ENCODE results near the gene TGFBI.

Gene TGFBI

DNA sequence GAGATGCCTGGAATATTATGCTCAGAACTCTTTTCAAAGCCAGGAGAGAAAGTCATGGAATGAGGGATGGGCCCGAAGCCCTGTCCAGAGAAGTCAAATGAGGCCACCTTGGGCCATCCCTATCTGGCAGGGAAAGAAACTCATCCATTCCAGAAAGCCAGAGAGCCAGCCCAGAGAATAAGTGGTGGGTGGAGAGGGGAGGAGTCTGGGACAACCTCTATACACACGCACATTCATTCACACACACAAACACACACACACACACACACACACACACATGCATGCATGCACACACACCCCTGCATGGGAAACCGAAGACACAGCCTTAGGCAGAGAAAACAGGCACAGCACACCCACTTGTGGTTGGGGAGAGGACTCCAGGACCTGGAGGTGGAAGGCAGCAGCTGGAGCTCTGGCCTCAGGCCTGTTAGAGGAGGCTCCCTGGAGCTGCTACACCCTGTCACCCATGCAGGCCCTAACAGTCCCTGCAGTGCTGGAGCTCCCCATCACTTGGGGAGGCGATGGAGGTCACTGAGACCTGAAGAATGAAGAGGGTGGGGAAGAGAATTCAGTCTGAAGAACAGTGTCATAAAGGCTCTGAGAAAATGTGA lies 38.0 kb downstream of the TGFBI start:
- DNase-seq = peak; percentile 29

DNA sequence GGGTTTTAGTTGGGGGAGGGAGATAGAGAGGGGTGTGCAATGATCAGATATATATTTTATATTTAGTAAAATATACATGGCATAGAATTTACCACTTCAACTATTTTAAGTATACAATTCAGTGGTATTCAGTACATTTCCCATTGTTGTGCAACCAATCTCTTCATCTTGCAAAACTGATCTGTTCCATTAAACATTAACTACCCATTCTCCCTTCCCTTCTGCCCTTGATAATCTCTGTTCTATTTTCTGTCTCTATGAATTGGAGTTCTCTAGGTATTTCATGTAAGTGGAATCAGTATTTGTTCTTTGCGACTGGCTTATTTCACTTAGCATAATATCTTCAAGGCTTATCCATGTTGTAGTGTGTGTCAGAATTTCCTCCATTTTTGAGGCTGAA lies 38.6 kb downstream of the TGFBI start:
- no peak for DNase-seq

DNA sequence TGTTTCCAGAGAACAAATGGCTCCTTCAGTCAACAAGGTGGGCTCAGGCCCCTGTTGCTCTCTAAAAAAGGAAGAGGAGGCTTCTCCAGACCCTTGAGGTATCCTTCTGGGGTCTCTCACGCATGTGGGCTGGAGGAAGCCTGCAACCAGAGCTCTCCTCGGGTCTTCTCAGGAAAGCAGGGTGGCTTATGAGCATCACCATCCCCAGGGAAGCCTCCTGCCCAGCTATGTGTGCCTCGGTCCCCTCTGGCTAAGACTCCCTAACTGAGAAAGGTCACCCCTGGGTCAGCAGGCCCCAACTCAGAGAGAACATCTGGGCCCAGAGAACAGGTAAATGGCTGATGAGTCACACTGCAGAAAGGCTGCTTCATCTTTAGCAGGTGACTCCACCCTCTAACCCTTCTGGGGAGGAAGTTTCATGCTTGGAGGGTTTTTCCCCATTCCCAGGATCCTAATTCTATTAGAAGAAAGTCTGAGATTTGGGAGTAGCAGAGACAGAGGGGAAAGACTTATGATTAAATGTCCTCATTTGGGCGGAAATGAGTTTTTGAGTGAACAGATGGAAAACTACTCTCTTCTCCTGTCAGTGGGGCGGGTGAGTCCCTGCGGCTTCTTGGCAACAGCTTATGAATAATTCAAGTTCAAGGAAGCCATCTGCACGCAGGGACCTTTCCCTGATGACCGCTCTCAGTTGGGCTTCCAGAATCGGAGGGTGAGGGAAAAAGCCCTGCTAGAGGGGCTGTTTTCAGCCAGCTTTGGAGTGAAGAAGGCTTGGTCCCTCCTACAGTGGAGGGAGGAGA lies 41.9 kb downstream of the TGFBI start:
- no peak for DNase-seq

DNA sequence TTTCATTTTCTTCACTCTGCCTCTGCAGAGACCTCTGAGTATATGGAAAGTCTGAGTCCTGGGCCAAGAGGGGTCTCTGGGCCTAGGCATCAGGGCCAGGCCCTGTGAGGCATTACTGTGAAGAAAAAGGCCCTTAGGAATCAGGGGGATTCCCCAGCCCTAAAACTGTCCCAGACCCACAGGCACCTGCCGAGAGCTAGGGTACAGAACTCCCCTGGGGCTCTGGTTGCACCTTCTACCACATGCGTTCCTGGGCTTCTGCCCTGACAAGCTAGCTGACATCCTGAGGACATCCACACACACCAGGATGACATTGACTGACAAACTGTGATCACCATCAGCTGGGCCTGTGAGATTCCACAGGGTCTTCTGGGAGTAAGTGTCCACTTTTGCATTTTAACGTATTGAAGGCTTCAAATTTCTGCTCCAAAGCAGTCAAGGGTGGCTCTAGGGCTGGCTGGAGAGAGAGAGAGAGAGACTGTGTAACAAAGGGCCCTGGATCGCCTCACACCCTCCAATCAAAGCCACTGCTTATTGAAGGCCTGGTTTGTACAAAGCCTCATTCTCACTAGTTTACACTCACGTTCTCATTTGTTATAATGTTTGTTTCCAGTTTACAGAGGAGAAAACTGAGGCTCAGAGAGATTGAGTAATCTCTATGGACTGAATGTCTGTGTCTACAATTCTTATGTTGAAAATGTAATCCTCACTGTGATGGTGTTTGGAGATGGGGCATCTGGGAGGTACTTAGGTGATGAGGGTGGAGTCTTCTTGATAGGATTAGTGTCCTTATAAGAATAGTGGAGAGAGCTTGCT lies 45.1 kb downstream of the TGFBI start:
- DNase-seq = no peak

DNA sequence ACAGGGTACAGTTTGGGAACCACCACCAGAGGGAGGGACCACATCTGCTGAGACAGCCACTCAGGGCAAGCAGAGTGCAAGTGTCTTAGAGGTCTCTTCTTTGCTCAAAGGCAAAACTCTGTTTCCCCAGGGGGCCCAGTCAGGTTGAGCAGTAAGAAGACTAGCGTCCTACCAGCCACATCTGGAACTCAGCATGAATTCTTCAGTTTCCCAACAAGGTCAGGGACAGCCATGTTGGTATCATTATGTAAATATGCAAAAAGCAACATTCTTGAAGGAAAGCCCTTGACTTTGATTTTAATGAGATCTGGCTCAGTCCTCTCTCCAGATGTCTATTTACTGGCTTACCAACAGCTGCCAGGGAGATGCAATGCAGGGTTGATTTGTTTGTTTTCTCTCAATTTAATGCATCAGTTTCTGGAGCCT lies 46.7 kb downstream of the TGFBI start:
- no peak for DNase-seq

DNA sequence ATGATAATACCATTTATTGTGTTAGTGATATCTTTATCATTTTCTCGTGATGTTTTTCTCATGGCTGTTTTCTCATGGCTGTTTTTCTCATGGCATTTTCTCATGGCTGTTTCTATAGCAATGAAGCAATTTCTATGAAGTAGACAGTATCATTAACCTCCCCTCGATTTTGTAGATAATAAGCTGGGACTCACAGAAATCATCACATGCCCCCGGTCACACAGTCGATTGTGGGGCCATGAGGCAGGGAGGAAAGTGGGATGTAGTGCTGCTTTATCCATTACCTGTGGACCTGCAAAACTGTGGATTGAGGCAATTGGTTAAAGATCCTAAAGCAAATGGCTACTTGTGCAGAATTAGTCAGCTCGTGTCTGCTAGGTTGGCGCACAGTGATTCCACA lies 47.3 kb downstream of the TGFBI start:
- DNase-seq = no peak

DNA sequence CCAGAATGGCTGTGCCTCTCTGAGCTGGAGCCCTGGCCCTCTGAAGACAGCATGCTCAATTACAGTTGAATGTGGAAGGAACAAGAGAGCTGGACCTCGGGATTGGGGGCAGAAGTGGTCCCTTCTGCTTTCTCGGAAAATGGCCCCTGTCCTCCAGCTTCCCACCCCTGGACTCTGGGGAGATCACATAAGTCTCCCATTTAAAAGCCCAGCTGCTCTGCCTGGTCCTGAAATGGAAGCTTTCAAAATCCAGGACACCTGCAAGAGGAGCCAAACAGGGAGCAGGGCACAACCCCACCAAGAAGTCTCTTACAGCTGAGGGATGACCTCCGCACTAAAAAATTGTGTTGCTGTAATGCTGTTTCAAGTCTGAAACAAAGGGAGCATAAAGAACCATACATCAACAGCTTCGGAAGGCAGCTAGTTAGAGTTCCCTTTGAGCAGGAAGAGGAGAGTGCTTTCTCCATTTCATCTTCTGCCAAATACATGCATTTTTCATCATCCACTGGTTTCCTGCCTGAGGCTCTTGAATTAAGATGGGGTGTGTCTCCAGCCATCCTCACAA lies 48.2 kb downstream of the TGFBI start:
- no peak for DNase-seq

DNA sequence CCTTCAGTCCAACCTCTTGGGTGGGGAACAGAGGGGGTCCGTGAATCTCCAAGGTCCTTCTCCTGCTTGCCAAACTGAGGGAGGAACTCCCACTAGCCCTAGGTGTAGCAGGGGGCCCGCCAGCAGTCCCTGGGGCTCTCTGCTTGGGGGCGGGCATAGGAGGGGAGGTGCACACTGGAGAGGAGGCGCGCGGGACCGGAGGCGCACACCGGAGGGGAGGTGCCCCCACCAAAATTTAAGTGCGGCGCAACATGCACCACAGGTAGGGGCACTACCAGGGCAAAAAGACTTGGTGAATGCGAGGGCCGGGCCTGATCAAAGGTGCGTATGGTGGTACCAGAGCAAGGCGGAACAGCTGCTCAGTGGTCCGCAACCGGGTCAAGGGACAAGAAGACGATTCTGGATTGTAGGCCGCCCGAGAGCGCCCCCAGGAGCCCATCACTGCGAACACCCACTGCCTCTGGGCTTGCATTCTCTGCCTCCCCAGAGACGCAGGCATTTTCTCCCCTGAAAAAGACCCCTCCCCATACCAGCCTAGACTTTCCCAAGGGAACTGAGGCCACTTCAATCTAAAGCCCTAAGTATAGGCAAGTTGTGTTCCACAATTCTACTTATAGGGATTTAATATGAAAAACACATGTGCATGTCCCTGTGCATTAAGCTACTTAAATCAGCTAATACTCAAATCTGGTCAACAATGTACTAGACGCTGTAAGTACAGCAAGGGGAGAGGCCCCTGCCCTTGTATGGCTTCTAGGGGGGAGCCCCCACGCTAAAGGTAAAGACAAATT lies 50.6 kb downstream of the TGFBI start:
- no peak for DNase-seq

DNA sequence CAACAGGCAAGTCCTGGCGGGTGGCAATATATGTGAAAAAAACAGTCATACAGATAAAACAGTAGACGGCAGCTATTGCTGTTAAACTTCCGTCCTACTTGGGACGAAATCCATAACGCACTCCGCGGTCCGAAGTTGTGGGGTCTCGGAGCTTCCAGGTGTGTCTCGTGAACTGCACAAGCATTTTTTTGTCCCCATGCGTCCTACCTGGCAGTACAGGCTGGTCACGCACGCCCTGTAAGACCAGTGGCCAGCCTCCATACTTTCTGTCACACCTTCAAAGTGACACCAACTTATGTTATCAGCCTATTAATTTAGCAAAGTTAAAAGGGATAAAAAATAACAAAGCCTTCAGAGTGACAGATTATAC lies 51.3 kb downstream of the TGFBI start:
- no peak for DNase-seq

DNA sequence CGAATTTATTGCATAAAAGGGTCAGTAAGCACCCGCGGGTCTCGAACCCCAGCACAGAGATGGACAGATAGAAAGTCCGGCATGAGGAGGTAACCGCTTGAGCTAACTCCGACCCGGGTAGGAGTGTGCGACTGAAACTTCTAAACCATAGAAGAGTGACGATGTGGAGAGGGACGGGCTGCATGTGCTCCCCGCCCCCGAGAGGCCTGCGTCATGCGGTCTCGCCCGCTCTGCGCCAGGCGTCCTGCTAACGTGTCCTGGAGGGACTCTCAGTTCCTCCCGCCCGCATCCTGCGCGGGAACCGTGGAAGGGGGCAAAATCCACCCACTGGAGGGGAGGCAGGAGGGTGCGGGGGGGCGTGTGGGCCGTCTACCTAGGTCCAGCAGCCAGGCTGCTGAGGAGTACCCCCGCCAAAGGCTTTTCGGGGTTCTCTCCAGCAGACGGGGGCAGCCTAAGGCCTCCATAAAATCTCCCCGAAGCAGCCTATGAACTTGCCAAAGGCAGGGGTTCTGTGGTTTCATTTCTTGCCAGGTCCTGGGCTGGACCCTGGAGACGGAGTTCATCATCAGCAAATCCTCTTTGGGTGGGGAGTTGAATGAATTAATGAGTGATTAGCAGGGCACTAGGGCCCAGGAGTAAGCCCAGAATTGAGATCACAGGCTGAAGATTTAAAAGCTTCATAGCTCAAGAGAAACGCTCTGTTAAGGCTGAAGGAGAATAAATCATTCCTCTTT lies 51.9 kb downstream of the TGFBI start:
- DNase-seq = peak; percentile 70

DNA sequence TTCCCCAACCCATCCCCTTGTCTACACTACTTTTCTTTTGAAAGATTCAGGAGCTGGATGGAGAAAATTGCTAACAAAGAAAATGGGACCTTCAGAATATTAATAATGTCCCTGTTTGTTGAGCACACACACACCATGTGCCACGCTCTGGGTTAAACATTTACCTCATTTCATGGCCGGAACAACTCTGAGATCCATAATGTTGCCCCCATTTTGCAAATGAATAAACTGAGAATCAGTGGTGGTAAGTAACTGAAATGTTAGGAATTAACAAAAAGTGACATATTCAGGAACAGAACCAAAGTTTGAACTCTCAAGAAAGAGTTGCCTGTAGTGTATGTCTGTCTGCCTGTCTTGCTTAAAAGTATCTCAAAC lies 52.4 kb downstream of the TGFBI start:
- DNase-seq = no peak

DNA sequence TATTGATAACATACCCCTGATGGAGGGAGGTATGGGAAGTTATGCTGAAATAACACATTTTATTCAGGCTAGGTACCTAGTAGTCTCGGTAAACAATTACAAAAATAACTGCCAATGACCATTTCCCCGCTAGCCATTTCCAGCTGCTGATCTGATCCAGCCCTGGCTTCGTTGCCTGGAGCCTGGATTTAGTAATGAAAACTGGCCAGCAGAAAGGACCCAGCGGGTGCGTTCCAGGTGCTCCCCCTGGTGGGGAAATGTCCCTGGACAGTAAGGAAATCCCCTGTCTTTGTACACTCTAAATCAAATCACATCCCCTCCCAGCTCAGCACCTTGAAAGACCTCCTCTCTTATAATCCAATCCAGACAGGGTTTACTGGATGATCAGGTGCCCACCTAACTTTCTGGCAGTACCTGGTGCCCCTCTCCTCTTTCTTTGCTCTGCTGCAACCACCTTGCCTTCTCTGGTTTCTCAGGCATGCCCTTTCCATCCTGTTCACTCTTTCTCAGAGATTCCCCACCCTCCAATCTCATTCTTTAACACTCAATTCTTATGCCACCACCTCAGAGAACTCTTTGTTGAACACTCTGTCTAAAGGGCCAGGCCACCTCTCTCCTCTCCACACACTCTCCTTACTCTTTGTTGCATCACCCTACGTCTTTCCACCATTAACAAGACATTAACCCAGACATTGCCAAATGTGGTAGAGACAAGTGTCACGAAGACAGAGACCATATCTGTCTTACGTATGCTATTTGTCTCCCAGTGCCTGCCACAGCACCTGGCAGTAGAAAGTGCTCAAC lies 53.8 kb downstream of the TGFBI start:
- DNase-seq = peak; percentile 65

DNA sequence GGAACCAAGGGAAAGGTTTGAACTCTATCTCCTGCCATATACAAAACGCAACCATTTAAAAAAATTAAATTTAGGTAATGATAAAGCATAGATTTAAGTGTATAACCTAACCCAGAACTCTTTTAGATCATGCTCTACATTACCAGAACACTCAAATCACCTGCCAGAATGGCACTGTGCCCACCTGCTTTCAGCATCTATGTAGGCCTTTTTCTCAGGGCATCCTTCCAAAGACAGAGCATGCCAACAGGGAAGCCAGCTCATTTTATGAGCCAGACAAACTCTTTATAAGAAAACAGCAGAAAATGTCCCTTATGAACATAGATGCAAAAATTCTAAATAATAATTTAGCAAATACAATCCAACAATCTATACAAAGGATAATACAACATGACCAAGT lies 55.9 kb downstream of the TGFBI start:
- no peak for DNase-seq

DNA sequence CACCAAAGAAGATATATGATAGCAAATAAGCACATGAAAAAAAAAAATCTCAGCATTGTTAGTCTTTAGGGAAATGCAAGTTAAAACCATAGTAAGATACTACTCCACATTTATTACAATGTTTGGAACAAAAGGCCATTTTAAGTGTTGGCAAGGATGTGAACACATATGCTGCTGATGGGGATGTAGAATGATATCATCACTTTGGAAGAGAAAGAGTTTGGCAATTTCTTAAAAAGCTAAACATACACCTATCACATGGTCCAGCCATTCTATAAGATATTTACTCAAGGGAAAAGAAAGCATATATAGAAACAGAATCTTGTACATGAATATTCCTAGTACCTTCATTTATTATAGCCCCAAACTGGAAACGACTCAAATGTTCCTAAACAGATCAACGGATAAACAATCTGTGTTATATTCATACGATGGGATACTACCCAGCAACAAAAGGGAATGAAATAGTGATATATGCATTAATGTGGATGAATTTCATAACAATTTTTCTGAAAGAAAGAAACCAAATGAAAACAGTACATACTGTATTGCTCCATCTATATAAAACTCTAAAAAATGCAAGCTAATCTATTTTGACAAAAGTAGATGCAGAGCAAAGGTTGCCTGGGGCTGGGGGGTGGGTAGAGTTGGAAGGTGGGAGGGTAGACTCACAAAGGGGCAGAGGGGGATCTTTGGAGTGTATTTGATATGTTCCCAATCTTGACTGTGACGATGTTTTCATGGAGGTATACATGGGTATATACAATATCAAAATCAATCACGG lies 58.2 kb downstream of the TGFBI start:
- no peak for DNase-seq

DNA sequence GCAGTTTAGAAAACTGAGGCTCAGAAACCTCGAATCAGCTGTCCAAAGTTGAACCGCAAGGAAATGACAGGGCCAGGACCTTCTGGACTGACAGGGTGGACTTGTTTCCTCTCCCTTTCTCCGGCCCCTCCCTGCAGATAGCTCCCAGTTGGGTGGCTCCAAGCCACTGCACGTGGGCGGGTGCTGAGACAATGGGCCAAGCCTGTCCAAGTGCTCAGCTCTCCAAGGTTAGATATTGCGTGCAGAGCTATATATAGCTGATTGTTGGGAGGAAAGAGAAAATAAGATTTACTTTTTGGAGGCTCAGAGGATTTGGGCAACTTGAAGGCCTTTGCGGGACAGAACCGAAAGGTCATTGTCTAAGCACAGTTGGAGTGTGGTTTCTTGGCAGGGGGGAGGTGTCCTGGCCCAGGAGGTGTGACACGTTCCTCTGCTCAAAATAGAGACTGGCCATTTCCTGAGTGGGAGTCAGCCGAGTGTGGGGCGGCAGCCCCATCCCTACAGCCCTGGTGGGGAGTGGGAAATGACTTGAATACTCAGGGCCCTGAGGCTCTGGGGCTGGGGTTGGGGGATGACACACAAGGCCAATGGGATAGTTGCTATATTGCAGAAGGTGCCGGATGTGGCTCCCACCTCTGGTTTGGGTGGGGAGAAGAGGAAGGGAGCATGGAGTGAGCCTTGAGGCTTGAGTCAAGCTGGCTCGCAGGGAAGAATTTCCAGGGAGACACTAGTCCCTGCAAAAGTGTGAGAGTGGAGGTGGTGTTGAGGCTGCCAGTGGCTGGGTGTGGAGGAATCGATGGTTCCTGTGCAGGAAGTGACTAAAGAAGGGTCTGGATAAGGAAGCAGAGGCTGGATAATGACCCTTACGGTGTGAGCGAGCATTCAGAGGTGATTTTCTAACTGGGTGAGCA lies 59.4 kb downstream of the TGFBI start:
- no peak for DNase-seq

DNA sequence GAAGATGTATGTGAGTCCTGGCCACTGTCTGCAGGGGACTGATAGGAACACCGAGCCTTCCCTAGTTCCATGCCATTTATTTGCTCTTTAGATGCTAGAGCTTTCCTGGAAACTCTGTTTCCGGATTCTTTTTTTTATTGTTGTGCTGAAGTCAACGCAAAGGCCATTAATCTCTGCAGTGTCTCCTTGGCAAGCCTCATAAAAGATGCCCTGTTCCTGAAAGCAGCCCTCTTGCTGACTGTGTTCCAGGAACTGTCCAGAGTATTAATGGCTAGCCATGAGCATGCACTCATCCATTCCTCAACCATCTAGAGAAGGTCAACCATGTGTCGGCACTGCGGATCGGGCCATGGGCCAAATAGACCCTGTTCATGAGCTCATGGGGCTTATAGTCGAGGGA lies 61.0 kb downstream of the TGFBI start:
- no peak for DNase-seq

DNA sequence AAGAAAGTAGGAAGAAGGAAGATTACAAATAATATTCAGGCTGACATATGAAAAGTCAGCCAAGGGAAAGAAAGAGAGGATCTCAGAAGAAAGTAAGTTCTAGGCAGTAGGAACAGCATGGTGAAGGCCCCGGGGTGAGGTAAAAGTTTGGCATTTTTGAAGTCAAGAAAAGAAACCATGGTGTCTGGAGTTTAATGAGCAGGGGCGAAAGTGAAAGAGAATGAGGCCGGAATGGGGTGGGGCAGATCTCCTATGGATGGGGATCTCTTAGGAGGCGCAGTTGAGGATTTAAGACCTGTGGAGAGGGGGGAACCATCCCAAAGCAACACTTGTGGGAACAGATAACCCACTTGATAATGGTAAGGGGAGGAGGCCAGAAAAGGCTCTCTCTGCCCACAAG lies 61.5 kb downstream of the TGFBI start:
- no peak for DNase-seq

DNA sequence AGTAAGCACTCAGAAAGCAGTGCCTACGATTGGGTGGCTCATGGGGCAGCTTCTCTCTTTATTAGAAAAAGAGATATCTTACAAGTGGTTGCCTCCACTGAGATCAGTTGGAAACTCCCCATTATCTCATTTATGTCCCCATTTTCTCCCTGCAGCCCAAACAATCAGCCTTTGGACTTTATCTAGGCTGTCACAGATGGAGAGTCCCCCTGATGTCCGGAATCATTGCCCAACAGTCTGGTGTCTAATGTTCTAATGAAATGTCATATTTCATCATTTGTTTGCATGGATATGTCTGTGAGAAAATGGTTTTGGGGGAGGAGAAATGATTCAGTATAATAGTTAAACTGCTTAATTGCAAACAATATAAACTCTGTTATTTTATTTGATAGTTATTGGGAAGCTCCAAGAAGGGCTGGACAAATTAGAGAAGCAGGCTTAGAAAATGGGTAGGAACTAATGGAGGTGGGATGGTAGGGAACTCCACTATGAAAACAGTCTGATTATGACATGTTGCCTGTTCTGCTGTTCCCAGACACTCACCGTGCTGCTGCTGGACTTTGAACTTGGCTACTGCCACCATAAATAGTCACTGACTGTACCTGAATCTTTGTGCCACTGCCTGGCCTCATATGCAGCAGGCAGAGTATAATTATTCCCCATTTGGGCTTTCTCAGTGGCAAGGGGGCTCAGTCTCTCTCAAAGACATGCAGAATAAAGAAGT lies 65.6 kb downstream of the TGFBI start:
- no peak for DNase-seq

Measured in HCEC 1CT (cell line).